ENCODE results near the gene BCO1. TPM values are rescaled to one million over a fixed set of nuclear protein-coding genes. Genes with fewer than 3 reads are reported as not detected.

Gene BCO1
- total RNA-seq, 4 donors from 2014 or later, result 0.12 to 0.27 TPM; not detected in 2

DNA sequence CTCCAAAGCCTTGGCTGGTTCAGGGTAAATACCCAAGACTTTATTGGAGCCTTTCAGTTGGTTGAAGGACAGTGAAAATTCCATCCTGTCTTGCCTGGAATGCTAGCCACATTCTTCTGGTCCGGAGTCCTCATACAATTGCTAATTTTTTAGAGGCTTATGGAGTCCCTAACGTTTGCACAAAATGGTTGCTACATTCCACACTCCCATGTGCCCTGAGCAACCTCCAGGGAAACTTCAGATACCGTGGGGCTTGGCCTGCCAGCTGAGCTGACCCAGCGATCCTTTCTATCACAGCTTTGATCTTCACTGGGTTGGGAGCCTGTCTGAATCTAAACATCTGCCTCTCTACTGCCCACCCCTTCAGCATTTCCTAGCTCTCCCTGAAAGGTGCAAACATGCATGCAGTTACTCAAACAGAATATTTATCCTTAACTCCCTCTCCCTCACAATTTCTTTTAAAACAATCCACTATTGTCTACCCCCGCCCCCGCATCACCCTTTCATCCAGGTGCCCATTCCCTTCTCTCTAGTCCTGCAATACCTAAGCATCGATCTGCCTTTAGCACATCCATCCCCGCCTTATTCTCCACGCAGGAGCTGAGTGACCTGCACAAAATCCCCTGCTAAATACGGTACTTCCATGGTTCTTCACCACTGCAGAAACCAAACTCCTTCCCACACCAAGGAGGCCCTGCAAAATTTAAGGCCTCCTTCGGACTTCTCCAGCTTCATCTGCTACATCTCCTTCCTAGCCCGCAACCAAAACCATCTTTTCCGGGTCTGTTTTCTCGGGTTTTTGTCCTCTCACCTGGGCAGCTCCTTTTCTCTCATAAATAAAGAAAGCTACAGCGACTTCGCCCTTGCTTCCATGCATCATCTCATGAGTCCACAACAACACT, 75.5 kb downstream of the BCO1 start:
- ATAC-seq, result no peak
- TF ChIP-seq POLR2AphosphoS5 (IDR thresholded peaks at IDR 0.05) (no peak), EP300 (IDR thresholded peaks at IDR 0.05) (no peak), POLR2A (IDR thresholded peaks at IDR 0.05) (no peak)
- TF ChIP-seq, protein P1, sequence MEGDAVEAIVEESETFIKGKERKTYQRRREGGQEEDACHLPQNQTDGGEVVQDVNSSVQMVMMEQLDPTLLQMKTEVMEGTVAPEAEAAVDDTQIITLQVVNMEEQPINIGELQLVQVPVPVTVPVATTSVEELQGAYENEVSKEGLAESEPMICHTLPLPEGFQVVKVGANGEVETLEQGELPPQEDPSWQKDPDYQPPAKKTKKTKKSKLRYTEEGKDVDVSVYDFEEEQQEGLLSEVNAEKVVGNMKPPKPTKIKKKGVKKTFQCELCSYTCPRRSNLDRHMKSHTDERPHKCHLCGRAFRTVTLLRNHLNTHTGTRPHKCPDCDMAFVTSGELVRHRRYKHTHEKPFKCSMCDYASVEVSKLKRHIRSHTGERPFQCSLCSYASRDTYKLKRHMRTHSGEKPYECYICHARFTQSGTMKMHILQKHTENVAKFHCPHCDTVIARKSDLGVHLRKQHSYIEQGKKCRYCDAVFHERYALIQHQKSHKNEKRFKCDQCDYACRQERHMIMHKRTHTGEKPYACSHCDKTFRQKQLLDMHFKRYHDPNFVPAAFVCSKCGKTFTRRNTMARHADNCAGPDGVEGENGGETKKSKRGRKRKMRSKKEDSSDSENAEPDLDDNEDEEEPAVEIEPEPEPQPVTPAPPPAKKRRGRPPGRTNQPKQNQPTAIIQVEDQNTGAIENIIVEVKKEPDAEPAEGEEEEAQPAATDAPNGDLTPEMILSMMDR (IDR thresholded peaks at IDR 0.05), result no peak
- peak overlapping the region; percentile 20 to 94 (median 92) for H3K27ac ChIP-seq
- 0 to 5% methylated on average over 4 to 15 of the region's 16 CpGs for WGBS, 2 donors (ENCODE audit: low coverage in 1 of 2)
- no peaks in the 10 kb centered on the region for H3K27me3 ChIP-seq
- H3K9me3 ChIP-seq, result no peaks in the 10 kb centered on the region
- H3K4me3 ChIP-seq, result peak overlapping the region; percentile 63 to 78
- no peaks in the 10 kb centered on the region for H3K36me3 ChIP-seq
- peaks cover 7 to 47% (median 16%) of the 10 kb centered on the region in 3 donors for H3K4me1 ChIP-seq

DNA sequence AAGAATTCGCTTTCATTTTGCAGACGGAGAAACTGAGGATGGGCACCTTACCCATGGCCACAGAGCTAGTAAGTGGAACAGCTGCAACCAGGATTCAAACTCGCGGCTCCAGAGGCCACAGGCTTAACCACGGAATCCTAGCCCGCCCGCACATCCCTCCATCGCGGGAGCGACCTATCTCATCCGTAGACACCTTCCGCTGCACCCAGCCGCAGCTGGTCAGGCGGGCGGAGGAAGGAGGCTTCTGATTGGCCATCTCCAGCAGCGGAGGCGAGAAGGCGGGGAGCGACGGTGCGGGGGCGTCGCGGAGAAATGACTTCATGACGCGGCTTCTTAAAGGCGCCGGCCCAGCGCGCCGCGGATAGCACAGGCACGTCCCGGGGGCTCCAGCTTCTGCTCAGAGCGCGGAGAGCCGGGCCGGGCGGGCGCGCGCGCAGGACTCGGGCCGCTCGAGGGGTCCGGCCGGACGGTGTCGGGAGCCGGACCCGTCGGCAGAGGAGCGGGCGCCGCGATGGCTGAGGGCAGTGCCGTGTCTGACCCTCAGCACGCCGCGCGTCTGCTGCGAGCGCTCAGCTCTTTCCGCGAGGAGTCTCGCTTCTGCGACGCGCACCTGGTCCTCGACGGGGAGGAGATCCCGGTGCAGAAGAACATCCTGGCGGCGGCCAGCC, 76.2 kb downstream of the BCO1 start, which contains the start of gene GAN:
GAN (plus strand) TSS at position 360 of the 668 bp plus-strand sequence; CDS start at position 512, 152 bp downstream.
- Histone ChIP-seq H3K4me1 (peaks cover 7 to 55% (median 16%) of the 10 kb centered on the region in 3 donors), H3K36me3 (no peaks in the 10 kb centered on the region), H3K9me3 (no peaks in the 10 kb centered on the region), H3K4me3 (peak within 1 kb of the TSS; percentile 63 to 78), H3K27ac (peak within 1 kb of the TSS; percentile 85 to 94 (median 92)), H3K27me3 (no peaks in the 10 kb centered on the region)
- 0% methylated on average over 11 of the region's 75 CpGs; no CpG with 5 or more reads in 1 of the 2 donors for WGBS, 2 donors (ENCODE audit: low coverage in 1 of 2)
- TF ChIP-seq POLR2AphosphoS5 (IDR thresholded peaks at IDR 0.05), result peak; percentile 90
- TF ChIP-seq, protein P1 (IDR thresholded peaks at IDR 0.05), result peak in 1 of 4 experiments; percentile 2
- TF ChIP-seq POLR2A (IDR thresholded peaks at IDR 0.05), result peak; percentile 87 to 91
- TF ChIP-seq EP300 (IDR thresholded peaks at IDR 0.05), result no peak
- peak; percentile 98 for ATAC-seq

DNA sequence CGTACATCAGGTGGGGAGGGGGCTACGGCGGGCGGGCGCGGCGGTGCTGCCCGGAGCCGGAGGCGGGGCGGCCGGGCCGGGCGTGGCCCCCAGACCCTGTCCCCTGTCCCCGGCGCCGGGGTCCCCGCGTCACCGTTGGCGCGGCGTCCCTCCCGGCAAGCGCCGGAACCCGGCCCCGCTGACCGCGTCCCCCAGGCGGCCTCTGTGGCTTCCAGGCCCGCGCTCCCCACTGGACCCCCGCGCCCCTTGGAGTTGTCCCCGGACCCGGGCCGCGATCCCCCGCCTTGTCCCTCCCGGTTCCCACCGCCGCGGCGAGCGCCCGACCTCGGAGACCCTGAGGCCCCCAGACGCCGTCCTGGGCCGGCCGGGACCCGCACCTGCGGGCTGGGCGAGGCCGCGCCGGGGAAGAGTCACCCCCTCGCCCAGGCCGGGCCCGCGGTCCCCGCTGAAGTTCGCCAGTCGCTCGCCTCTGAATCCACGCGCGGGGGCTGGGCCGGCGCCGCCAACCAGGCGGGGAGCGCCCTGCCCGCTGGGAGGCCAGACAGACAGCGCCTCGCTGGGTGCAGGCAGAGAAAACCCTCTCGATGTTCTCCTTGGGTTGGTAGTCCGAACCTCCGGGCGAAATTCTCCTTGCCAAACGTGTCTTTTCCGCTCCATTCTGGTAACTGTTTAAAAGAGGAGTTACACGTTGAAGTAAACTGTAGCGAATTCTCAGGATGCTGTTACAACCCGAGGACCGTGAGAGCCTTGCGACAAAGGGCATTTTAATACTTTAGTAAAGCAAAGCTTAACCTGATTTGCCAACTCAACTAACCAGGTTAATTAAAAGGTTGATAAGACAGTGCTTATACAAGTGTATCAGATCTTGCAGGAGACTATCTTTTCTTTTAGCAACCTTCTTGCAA, 77.0 kb downstream of the BCO1 start:
- peak overlapping the region; percentile 85 to 94 (median 92) for H3K27ac ChIP-seq
- H3K27me3 ChIP-seq, result no peaks in the 10 kb centered on the region
- 0 to 6% methylated on average over 5 of the region's 88 CpGs for WGBS, 2 donors (ENCODE audit: low coverage in 1 of 2)
- peaks cover 7 to 63% (median 16%) of the 10 kb centered on the region in 3 donors for H3K4me1 ChIP-seq
- H3K9me3 ChIP-seq, result no peaks in the 10 kb centered on the region
- H3K36me3 ChIP-seq, result no peaks in the 10 kb centered on the region
- TF ChIP-seq POLR2AphosphoS5 (IDR thresholded peaks at IDR 0.05) (no peak), EP300 (IDR thresholded peaks at IDR 0.05) (no peak), POLR2A (IDR thresholded peaks at IDR 0.05) (peak; percentile 21 to 41)
- TF ChIP-seq, protein P1 (IDR thresholded peaks at IDR 0.05), result peak in 2 of 4 experiments; percentile 15 to 35
- ATAC-seq, result peak; percentile 59
- H3K4me3 ChIP-seq, result peak overlapping the region; percentile 63 to 78

DNA sequence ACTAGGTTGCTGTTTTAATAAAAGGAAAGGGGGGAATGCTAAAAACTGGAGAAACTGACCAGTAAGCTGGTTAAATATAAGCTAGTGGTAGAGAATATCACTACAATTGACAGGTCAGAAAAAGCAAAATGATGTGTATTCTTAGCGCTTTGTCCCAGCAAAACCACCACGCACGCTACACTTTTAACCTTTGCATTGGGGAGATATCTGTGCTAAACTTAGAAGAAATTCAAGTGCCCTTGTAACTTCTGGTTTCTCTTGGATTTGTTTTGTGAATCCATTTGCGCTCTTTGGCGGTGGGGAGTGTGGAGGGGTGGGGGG, 77.6 kb downstream of the BCO1 start:
- Histone ChIP-seq H3K9me3 (no peaks in the 10 kb centered on the region), H3K36me3 (no peaks in the 10 kb centered on the region), H3K4me3 (peak overlapping the region; percentile 63 to 78), H3K27ac (peak overlapping the region in 3 of 4 donors; percentile 91 to 94 (median 92)), H3K27me3 (no peaks in the 10 kb centered on the region), H3K4me1 (peaks cover 7 to 68% (median 16%) of the 10 kb centered on the region in 3 donors)
- no peak for ATAC-seq
- no peak for TF ChIP-seq POLR2AphosphoS5 (IDR thresholded peaks at IDR 0.05)
- no peak for TF ChIP-seq POLR2A (IDR thresholded peaks at IDR 0.05)
- TF ChIP-seq, protein P1 (IDR thresholded peaks at IDR 0.05), result no peak
- no peak for TF ChIP-seq EP300 (IDR thresholded peaks at IDR 0.05)
- WGBS, 2 donors (ENCODE audit: low coverage in 1 of 2), result 81 to 87% methylated on average over 3 to 5 of the region's 5 CpGs

Measured in gastroesophageal sphincter (tissue), 4 donors.